ENCODE results near the gene UAP1L1. TPM values are rescaled to one million over a fixed set of nuclear protein-coding genes. Genes with fewer than 3 reads are reported as not detected.

UAP1L1 gene
- total RNA-seq, 1 experiment from 2014 or later, result 15.6 TPM

DNA sequence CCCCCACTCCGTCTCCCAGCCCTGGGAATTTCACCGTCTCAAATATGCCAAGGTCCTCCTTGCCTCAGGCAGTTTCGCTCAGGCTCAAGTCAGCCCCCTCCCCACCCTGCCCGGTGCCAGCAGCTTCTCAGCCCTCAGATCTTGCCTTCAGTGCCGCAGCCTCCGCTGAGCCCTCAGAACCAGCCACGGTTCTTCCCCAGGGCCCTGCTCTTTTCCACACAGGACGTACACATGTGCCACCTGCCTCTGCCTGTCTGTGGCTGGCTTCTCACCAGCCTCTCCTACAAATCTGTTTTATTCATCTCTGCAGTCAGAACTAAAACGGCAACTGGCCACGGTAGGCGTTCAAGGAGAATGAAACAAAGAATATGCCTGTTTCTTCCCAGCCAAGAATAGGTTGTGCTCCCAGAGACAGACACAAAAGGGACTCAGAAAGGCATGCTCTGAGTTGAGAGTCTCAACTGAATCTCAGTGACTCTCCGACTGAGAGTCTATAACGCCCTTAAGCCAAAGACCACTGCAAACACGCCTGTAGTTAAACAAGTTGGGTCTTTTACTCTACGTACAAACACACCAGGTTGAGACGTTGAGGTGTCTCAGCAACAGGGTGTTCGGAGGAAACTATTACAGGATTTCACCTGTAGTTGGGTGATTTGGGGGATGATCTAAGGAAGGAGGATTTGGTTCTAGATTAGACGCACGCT, 51.0 kb downstream of the UAP1L1 start:
- no peak for DNase-seq (ENCODE audit: low read depth)

DNA sequence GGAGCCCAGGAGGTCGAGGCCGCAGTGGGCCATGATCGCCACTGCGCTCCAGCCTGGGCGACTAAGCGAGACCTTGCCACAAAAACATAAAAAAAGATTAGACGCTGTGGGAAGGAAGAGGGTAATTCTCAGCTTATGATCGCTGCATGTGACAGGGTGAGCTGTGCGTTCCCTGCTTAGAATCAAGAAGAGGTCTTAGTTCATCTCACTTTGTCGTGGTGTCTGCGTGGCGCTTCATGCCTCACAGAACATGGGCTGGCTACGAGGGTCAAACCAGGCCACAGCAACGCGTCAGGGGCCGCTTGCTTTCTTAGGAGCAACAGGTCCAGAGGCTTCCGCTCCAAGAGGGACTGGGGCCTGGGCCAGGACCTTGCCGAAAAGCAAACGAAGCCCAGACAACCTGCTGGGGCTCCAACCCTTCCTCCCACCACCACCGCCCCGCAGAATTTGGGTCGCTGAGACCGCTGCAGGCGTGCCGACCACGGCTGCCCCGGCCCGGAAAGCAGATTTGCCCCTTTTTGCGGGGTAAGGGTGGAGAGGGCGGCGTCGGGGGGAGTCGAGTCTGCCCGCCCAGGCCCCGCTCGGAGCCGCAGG, 51.6 kb downstream of the UAP1L1 start:
- no peak for DNase-seq (ENCODE audit: low read depth)

DNA sequence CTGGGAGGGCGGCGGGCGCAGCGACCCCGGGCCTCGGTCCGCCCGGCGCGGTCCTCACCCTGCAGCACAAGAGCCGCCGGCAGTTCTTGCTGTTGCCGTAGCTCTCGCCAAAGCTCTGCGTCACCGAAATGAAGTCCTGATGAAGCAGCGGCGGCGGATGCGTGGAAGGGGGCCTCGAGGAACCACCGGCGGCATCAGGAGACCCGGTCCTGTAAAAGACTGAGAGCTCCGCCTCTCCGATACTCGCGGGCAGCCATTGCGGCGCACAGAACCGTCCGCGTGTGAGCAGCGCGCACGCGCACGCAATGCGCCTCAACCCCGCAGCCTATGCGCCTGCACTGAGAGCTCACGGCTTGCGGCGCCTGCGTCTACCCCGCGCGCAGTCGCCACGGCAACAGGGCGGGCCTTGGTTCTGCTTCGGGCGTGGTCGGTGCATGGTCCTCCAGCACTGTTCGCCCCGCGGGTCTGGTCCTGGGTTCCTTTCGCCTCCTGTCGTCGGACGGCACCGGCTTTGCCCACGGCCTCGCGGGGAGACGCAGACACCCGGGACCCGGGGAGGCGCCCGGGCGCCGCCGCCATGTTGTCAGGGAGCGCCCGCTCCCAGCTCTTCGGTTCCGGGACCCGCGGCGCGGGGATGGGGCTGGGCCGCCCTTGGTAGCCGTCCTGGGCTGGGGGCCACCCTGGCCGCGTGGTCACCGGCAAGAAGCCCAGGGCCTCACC, 52.3 kb downstream of the UAP1L1 start:
- peak; percentile 88 for DNase-seq (ENCODE audit: low read depth)

DNA sequence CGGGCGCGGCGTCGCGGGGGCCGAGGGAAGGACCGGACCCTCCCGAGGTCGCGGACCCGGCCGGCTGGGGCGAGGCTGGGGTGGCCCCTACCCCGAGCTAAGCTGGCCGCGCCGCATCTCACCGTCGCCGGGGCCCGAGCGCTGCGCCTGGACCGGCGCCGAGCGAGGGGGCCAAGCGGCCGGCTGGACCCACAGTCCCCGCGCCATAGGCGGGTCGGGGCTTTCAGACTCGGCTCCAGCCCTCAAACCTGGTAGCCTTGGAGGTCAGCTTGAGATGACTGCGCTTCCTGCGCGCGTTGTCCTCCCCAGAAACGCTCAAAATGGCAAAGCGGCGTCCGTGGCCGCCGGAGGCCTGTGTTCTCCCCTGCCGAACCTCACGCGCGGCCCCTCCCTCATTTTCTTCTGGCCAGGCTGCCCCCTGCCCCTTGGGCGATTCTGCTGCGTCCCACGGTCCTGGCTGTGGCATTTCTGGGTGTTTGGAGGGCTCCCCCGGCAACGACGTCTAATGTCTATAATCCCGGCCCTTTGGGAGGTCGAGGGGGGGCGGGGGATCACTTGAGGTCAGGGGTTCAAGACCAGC, 52.9 kb downstream of the UAP1L1 start:
- no peak for DNase-seq (ENCODE audit: low read depth)

Small RNA genes lying within 50 kb of the gene (small RNA-seq; reads per million reads assigned to genes)
- gene RF00153, result not detected

Other genes starting within 250 kb of the UAP1L1 start
- 0.87 and 1.5 TPM in 2 replicates for gene AJM1, start 235.0 kb upstream of the UAP1L1 start, total RNA-seq (2014; rRNA removed; shearing (Covaris generic))
- gene PHPT1, start 228.1 kb upstream of the UAP1L1 start, total RNA-seq (2014; rRNA removed; shearing (Covaris generic)), result 124 and 165 TPM in 2 replicates
- gene MAMDC4, start 225.2 kb upstream of the UAP1L1 start, total RNA-seq (2014; rRNA removed; shearing (Covaris generic)), result 5.5 and 7.4 TPM in 2 replicates
- gene EDF1, start 211.2 kb upstream of the UAP1L1 start, total RNA-seq (2014; rRNA removed; shearing (Covaris generic)), result 301 and 357 TPM in 2 replicates
- 16.9 and 18.5 TPM in 2 replicates for gene TRAF2, start 191.0 kb upstream of the UAP1L1 start, total RNA-seq (2014; rRNA removed; shearing (Covaris generic))
- 171 and 188 TPM in 2 replicates for gene FBXW5, start 132.8 kb upstream of the UAP1L1 start, total RNA-seq (2014; rRNA removed; shearing (Covaris generic))
- 0.47 TPM in 1 of 2 replicates, not detected in the other for gene C8G, start 132.3 kb upstream of the UAP1L1 start, total RNA-seq (2014; rRNA removed; shearing (Covaris generic))
- not detected in 2 replicates for gene LCN12, start 125.2 kb upstream of the UAP1L1 start, total RNA-seq (2014; rRNA removed; shearing (Covaris generic))
- gene PTGDS, start 100.0 kb upstream of the UAP1L1 start, total RNA-seq (2014; rRNA removed; shearing (Covaris generic)), result not detected in 2 replicates
- gene LCNL1, start 94.5 kb upstream of the UAP1L1 start, total RNA-seq (2014; rRNA removed; shearing (Covaris generic)), result not detected in 2 replicates
- gene PAXX, start 85.1 kb upstream of the UAP1L1 start, total RNA-seq (2014; rRNA removed; shearing (Covaris generic)), result 68.0 and 77.8 TPM in 2 replicates
- gene CLIC3, start 80.9 kb upstream of the UAP1L1 start, total RNA-seq (2014; rRNA removed; shearing (Covaris generic)), result 1.0 and 1.7 TPM in 2 replicates
- 7.5 and 9.0 TPM in 2 replicates for gene ABCA2, start 49.3 kb upstream of the UAP1L1 start, total RNA-seq (2014; rRNA removed; shearing (Covaris generic))
- gene FUT7, start 45.4 kb upstream of the UAP1L1 start, total RNA-seq (2014; rRNA removed; shearing (Covaris generic)), result not detected in 2 replicates
- 31.5 and 39.2 TPM in 2 replicates for gene NPDC1, start 31.3 kb upstream of the UAP1L1 start, total RNA-seq (2014; rRNA removed; shearing (Covaris generic))
- gene ENTPD2, start 23.5 kb upstream of the UAP1L1 start, total RNA-seq (2014; rRNA removed; shearing (Covaris generic)), result not detected in 2 replicates
- 58.5 and 69.2 TPM in 2 replicates for gene SAPCD2, start 7.0 kb upstream of the UAP1L1 start, total RNA-seq (2014; rRNA removed; shearing (Covaris generic))
- gene MAN1B1, start 9.5 kb downstream of the UAP1L1 start, total RNA-seq (2014; rRNA removed; shearing (Covaris generic)), result 56.1 and 59.3 TPM in 2 replicates
- gene DPP7, start 37.2 kb downstream of the UAP1L1 start, total RNA-seq (2014; rRNA removed; shearing (Covaris generic)), result 43.8 and 45.5 TPM in 2 replicates
- gene GRIN1, start 61.6 kb downstream of the UAP1L1 start, total RNA-seq (2014; rRNA removed; shearing (Covaris generic)), result not detected in 2 replicates
- not detected in 2 replicates for gene LRRC26, start 92.5 kb downstream of the UAP1L1 start, total RNA-seq (2014; rRNA removed; shearing (Covaris generic))
- not detected in 2 replicates for gene TMEM210, start 94.5 kb downstream of the UAP1L1 start, total RNA-seq (2014; rRNA removed; shearing (Covaris generic))
- gene ANAPC2, start 111.0 kb downstream of the UAP1L1 start, total RNA-seq (2014; rRNA removed; shearing (Covaris generic)), result 18.5 and 27.2 TPM in 2 replicates
- gene SSNA1, start 111.2 kb downstream of the UAP1L1 start, total RNA-seq (2014; rRNA removed; shearing (Covaris generic)), result 101 and 138 TPM in 2 replicates
- gene TPRN, start 123.2 kb downstream of the UAP1L1 start, total RNA-seq (2014; rRNA removed; shearing (Covaris generic)), result 12.0 and 13.6 TPM in 2 replicates
- gene TMEM203, start 128.1 kb downstream of the UAP1L1 start, total RNA-seq (2014; rRNA removed; shearing (Covaris generic)), result 63.4 and 65.8 TPM in 2 replicates
- 17.9 and 26.2 TPM in 2 replicates for gene NDOR1, start 128.2 kb downstream of the UAP1L1 start, total RNA-seq (2014; rRNA removed; shearing (Covaris generic))
- gene RNF208, start 144.7 kb downstream of the UAP1L1 start, total RNA-seq (2014; rRNA removed; shearing (Covaris generic)), result 0.10 and 0.96 TPM in 2 replicates
- 1.1 and 1.4 TPM in 2 replicates for gene CYSRT1, start 147.7 kb downstream of the UAP1L1 start, total RNA-seq (2014; rRNA removed; shearing (Covaris generic))
- not detected in 2 replicates for gene RNF224, start 150.0 kb downstream of the UAP1L1 start, total RNA-seq (2014; rRNA removed; shearing (Covaris generic))
- gene SLC34A3, start 153.4 kb downstream of the UAP1L1 start, total RNA-seq (2014; rRNA removed; shearing (Covaris generic)), result not detected in 2 replicates
- gene TUBB4B, start 163.8 kb downstream of the UAP1L1 start, total RNA-seq (2014; rRNA removed; shearing (Covaris generic)), result 624 and 993 TPM in 2 replicates
- gene STPG3, start 173.8 kb downstream of the UAP1L1 start, total RNA-seq (2014; rRNA removed; shearing (Covaris generic)), result not detected in 2 replicates
- gene NELFB, start 177.8 kb downstream of the UAP1L1 start, total RNA-seq (2014; rRNA removed; shearing (Covaris generic)), result 78.8 and 83.3 TPM in 2 replicates
- gene TOR4A, start 200.2 kb downstream of the UAP1L1 start, total RNA-seq (2014; rRNA removed; shearing (Covaris generic)), result 66.1 and 74.7 TPM in 2 replicates
- gene NRARP, start 224.8 kb downstream of the UAP1L1 start, total RNA-seq (2014; rRNA removed; shearing (Covaris generic)), result 0.30 and 0.90 TPM in 2 replicates

Measured in HT1080 (cell line).